Esophagus muscularis mucosa (tissue), 4 donors: Measurements from ENCODE around the gene EMC7. TPM values are rescaled to one million over a fixed set of nuclear protein-coding genes. Genes with fewer than 3 reads are reported as not detected.

Experiments
- DNase-seq: peaks from one replicate; pipeline ENCODE4 v3.0.0-alpha.2; 2017; ENCODE audit errors: extremely low spot score
- H3K27ac ChIP-seq, 4 donors: fragments of 200-600 bp; sonication (generic); replicated peaks in 1 of 4; 1 replicate in 3 of 4; 2 replicates in 1 of 4; pipeline ENCODE4 v1.5.1; 2016 to 2019; ENCODE audit warnings: mild to moderate bottlenecking in 1 of 4
- H3K27me3 ChIP-seq, 4 donors: fragments of 200-600 bp; sonication (generic); one replicate each; pipeline versions ENCODE4 v1.5.1 to v1.6.0; 2016 to 2019
- H3K36me3 ChIP-seq, 4 donors: fragments of 200-600 bp; sonication (generic); one replicate each; pipeline ENCODE4 v1.5.1; 2016 to 2019
- H3K4me1 ChIP-seq, 4 donors: fragments of 200-600 bp; sonication (generic); one replicate each; pipeline ENCODE4 v1.5.1; 2016 to 2019
- H3K4me3 ChIP-seq, 4 donors: fragments of 200-600 bp; sonication (generic); 1 replicate in 2 of 4; 2 replicates in 2 of 4; pipeline ENCODE4 v1.5.1; 2016 to 2019; ENCODE audit warnings: mild to moderate bottlenecking in 4 of 4, moderate library complexity in 1 of 4
- H3K9me3 ChIP-seq, 4 donors: fragments of 200-600 bp; sonication (generic); 1 replicate in 3 of 4; 2 replicates in 1 of 4; pipeline ENCODE4 v1.5.1; 2016 to 2019
- EP300 ChIP-seq: sonication (generic); formaldehyde crosslinking; IDR thresholded peaks from one replicate; pipeline ENCODE4 v1.6.1; 2017; ENCODE audit warnings: antibody characterized with exemption
- POLR2A ChIP-seq: fragments of 450-650 bp; IDR thresholded peaks from one replicate; pipeline ENCODE4 v1.6.1; 2017; ENCODE audit warnings: antibody characterized with exemption, moderate library complexity, mild to moderate bottlenecking, low read depth
- POLR2AphosphoS5 ChIP-seq, 2 donors: sonication (generic); formaldehyde crosslinking; IDR thresholded peaks; one replicate each; pipeline ENCODE4 v1.6.1; 2017; ENCODE audit warnings: antibody characterized with exemption in 2 of 2
- WGBS: methylation state at CpG from one replicate; pipeline ENCODE4 v1.1.5; 2018; 5-methylcytosine and 5-hydroxymethylcytosine counted together
- intact Hi-C: fragments of 100-400 bp; cut with DNase I; formaldehyde crosslinking; loops from one replicate; pipeline ENCODE4 v1.15.1; 2023
- total RNA-seq, 4 donors: library from RNA; depleted of rRNA; stranded (reverse); fragments of >200 nt; gene quantifications; one replicate each; pipeline versions ENCODE4 v1.1.0 to v1.2.1, GENCODE V29; 2016
- TF ChIP-seq, protein P1 (sequence below), 3 experiments: fragments of 200-600 bp in 2 of 3; fragments of 450-650 bp in 1 of 3; sonication (generic) in 2 of 3; IDR thresholded peaks; one replicate each; pipeline ENCODE4 v1.5.1; 2017 to 2019; ENCODE audit warnings: antibody characterized with exemption in 3 of 3, mild to moderate bottlenecking in 2 of 3, moderate library complexity in 1 of 3

Gene EMC7
- total RNA-seq, 4 donors from 2014 or later = 38.6 to 47.1 (median 42.4) TPM

- no peak for DNase-seq
- H3K27ac ChIP-seq = no peak overlapping the region
- WGBS = 98% methylated on average over 4 of the region's 4 CpGs
- no peak overlapping the region for H3K4me3 ChIP-seq
- H3K27me3 ChIP-seq = no peaks in the 10 kb centered on the region
- intact Hi-C loops = no loop called here
- no peak for TF ChIP-seq EP300
- TF ChIP-seq POLR2AphosphoS5 (IDR thresholded peaks at IDR 0.05) = no peak
- no peak for TF ChIP-seq POLR2A
- TF ChIP-seq, protein P1, sequence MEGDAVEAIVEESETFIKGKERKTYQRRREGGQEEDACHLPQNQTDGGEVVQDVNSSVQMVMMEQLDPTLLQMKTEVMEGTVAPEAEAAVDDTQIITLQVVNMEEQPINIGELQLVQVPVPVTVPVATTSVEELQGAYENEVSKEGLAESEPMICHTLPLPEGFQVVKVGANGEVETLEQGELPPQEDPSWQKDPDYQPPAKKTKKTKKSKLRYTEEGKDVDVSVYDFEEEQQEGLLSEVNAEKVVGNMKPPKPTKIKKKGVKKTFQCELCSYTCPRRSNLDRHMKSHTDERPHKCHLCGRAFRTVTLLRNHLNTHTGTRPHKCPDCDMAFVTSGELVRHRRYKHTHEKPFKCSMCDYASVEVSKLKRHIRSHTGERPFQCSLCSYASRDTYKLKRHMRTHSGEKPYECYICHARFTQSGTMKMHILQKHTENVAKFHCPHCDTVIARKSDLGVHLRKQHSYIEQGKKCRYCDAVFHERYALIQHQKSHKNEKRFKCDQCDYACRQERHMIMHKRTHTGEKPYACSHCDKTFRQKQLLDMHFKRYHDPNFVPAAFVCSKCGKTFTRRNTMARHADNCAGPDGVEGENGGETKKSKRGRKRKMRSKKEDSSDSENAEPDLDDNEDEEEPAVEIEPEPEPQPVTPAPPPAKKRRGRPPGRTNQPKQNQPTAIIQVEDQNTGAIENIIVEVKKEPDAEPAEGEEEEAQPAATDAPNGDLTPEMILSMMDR (IDR thresholded peaks at IDR 0.05) = no peak
- H3K36me3 ChIP-seq = no peaks in the 10 kb centered on the region
- no peaks in the 10 kb centered on the region for H3K4me1 ChIP-seq
- H3K9me3 ChIP-seq = no peaks in the 10 kb centered on the region
Observed at GRCh38 chr15:34076785-34077184, 24.9 kb downstream of the EMC7 start.

- DNase-seq = no peak
- no peaks in the 10 kb centered on the region for H3K9me3 ChIP-seq
- TF ChIP-seq EP300 = no peak
- no peak for TF ChIP-seq POLR2AphosphoS5 (IDR thresholded peaks at IDR 0.05)
- TF ChIP-seq, protein P1 (IDR thresholded peaks at IDR 0.05) = no peak
- no peak for TF ChIP-seq POLR2A
- no peak overlapping the region for H3K4me3 ChIP-seq
- 82% methylated on average over 6 of the region's 6 CpGs for WGBS
- no peak overlapping the region for H3K27ac ChIP-seq
- H3K4me1 ChIP-seq = no peaks in the 10 kb centered on the region
- intact Hi-C loops = no loop called here
- H3K27me3 ChIP-seq = no peaks in the 10 kb centered on the region
- H3K36me3 ChIP-seq = no peaks in the 10 kb centered on the region
Observed at GRCh38 chr15:34070003-34070402, 31.7 kb downstream of the EMC7 start.

GRCh38 chr15:34065941-34066340 lies 35.7 kb downstream of the EMC7 start:
- TF ChIP-seq, protein P1 (IDR thresholded peaks at IDR 0.05) = no peak
- TF ChIP-seq EP300 = no peak
- TF ChIP-seq POLR2AphosphoS5 (IDR thresholded peaks at IDR 0.05) = no peak
- no peak for TF ChIP-seq POLR2A
- Histone ChIP-seq H3K27ac (no peak overlapping the region), H3K4me3 (no peak overlapping the region), H3K9me3 (no peaks in the 10 kb centered on the region), H3K27me3 (no peaks in the 10 kb centered on the region), H3K4me1 (peaks cover 0 to 8% (median 0%) of the 10 kb centered on the region in 4 donors), H3K36me3 (no peaks in the 10 kb centered on the region)
- 89% methylated on average over 8 of the region's 8 CpGs for WGBS
- intact Hi-C loops = no loop called here
- DNase-seq = no peak

GRCh38 chr15:34065261-34065660 lies 36.4 kb downstream of the EMC7 start:
- Histone ChIP-seq H3K4me3 (no peak overlapping the region), H3K27me3 (no peaks in the 10 kb centered on the region), H3K9me3 (no peaks in the 10 kb centered on the region), H3K4me1 (peaks cover 0 to 8% (median 0%) of the 10 kb centered on the region in 4 donors), H3K36me3 (no peaks in the 10 kb centered on the region), H3K27ac (no peak overlapping the region)
- no peak for DNase-seq
- intact Hi-C loops = no loop called here
- TF ChIP-seq, protein P1 (IDR thresholded peaks at IDR 0.05) = no peak
- TF ChIP-seq POLR2AphosphoS5 (IDR thresholded peaks at IDR 0.05) (no peak), POLR2A (no peak), EP300 (no peak)
- WGBS = 90% methylated on average over 3 of the region's 3 CpGs

DNA sequence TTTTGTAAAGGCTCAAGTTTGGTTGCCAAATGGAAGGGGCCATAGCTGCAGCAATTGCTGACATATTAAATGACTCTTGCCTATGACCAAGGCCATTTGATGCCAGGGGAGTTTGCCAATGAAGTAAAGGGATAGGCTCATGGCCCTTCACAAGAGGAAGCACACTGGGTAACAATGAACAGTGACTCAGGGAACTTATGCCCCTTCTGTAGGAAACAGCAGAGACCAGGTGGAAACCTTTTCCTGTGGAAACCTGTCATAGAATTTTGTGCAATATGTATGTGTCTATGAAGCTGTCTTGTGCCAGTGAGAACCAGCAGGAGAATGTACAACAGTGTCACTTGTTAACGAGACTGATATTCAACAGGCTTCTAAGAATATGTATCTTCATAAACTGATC lies 37.2 kb downstream of the EMC7 start:
- TF ChIP-seq, protein P1 (IDR thresholded peaks at IDR 0.05) = no peak
- TF ChIP-seq EP300 (no peak), POLR2A (no peak), POLR2AphosphoS5 (IDR thresholded peaks at IDR 0.05) (no peak)
- no peaks in the 10 kb centered on the region for H3K36me3 ChIP-seq
- peaks cover 0 to 8% (median 0%) of the 10 kb centered on the region in 4 donors for H3K4me1 ChIP-seq
- no peak overlapping the region for H3K4me3 ChIP-seq
- intact Hi-C loops = no loop called here
- H3K27ac ChIP-seq = no peak overlapping the region
- 0% methylated on average over 1 of the region's 1 CpG for WGBS
- H3K9me3 ChIP-seq = no peaks in the 10 kb centered on the region
- H3K27me3 ChIP-seq = no peaks in the 10 kb centered on the region
- DNase-seq = no peak
